GM12878 (cell line): Measurements from ENCODE around the gene LIPA.

Experiments
- BCLAF1 ChIP-seq: fragments of 450-650 bp; IDR thresholded peaks from 2 replicates; pipeline ENCODE4 v1.6.1; 2017; ENCODE audit warnings: antibody characterized with exemption, mild to moderate bottlenecking, moderate library complexity
- BMI1 ChIP-seq: fragments of 450-650 bp; IDR thresholded peaks from 2 replicates; pipeline ENCODE4 v1.6.1; 2016; ENCODE audit warnings: mild to moderate bottlenecking, moderate library complexity, borderline replicate concordance
- CEBPB ChIP-seq, 2 experiments: fragments of 150-350 bp in 1 of 2; IDR thresholded peaks; 2 replicates each; pipeline ENCODE4 v1.6.1; 2012 to 2014; ENCODE audit warnings: low read depth in 2 of 2, low read length in 2 of 2, borderline replicate concordance in 1 of 2, inconsistent platforms in 1 of 2
- CHD1 ChIP-seq: IDR thresholded peaks from 2 replicates; pipeline ENCODE4 v1.6.1; 2012; ENCODE audit warnings: low read depth, low read length, improper control_type of control experiment
- CTCF ChIP-seq, 3 experiments: IDR thresholded peaks in 2 of 3; conservative IDR thresholded peaks in 1 of 3; 2 replicates each; pipeline ENCODE4 v1.5.1; 2011; ENCODE audit warnings: low read depth in 3 of 3, low read length in 3 of 3, mild to moderate bottlenecking in 3 of 3, control low read depth in 2 of 3, moderate library complexity in 2 of 3, inconsistent platforms in 1 of 3, mixed read lengths in 1 of 3; ENCODE audit not compliant: control insufficient read depth in 2 of 3, insufficient read depth in 1 of 3; ENCODE audit errors: extremely low read depth in 1 of 3
- EGR1 ChIP-seq, 2 experiments: IDR thresholded peaks; 1 replicate in 1 of 2; 2 replicates in 1 of 2; pipeline ENCODE4 v1.6.1; 2011 to 2012; ENCODE audit warnings: low read depth in 2 of 2, low read length in 2 of 2, borderline replicate concordance in 1 of 2, mild to moderate bottlenecking in 1 of 2, moderate library complexity in 1 of 2
- IKZF1 ChIP-seq: fragments of 450-650 bp; conservative IDR thresholded peaks from 2 replicates; pipeline ENCODE4 v1.6.1; 2017; ENCODE audit warnings: antibody characterized with exemption, mild to moderate bottlenecking
- IRF3 ChIP-seq: fragments of 450-650 bp; IDR thresholded peaks from 2 replicates; pipeline ENCODE4 v1.6.1; 2014; ENCODE audit warnings: mild to moderate bottlenecking
- PAX5 ChIP-seq: IDR thresholded peaks from 2 replicates; pipeline ENCODE4 v1.6.1; 2011; ENCODE audit warnings: low read depth, low read length, borderline replicate concordance
- PML ChIP-seq: IDR thresholded peaks from 2 replicates; pipeline ENCODE4 v1.6.1; 2012; ENCODE audit warnings: low read length, inconsistent platforms
- POLR2AphosphoS5 ChIP-seq: IDR thresholded peaks from 2 replicates; pipeline ENCODE4 v1.6.1; 2011; ENCODE audit warnings: mild to moderate bottlenecking, low read length, inconsistent platforms
- ZNF217 ChIP-seq: fragments of 450-650 bp; IDR thresholded peaks from 2 replicates; pipeline ENCODE4 v1.6.1; 2017; ENCODE audit warnings: antibody characterized with exemption, mild to moderate bottlenecking
- ZZZ3 ChIP-seq: IDR thresholded peaks from 2 replicates; pipeline ENCODE4 v1.6.1; 2011; ENCODE audit warnings: low read depth; ENCODE audit not compliant: control insufficient read depth, insufficient read length

- TF ChIP-seq CEBPB (IDR thresholded peaks at IDR 0.05; ENCODE audit: borderline replicate concordance in 1 of 2, low read depth in 2 of 2, low read length in 2 of 2) = no peak
- no peak for TF ChIP-seq PML
- no peak for TF ChIP-seq POLR2AphosphoS5
- TF ChIP-seq CTCF (IDR thresholded peaks at IDR 0.05 in 2 of 3, conservative IDR thresholded peaks at IDR 0.05 in 1 of 3; ENCODE audit: control insufficient read depth in 2 of 3, extremely low read depth in 1 of 3, insufficient read depth in 1 of 3, low read depth in 3 of 3, low read length in 3 of 3) = no peak
- no peak for TF ChIP-seq EGR1 (IDR thresholded peaks at IDR 0.05; ENCODE audit: borderline replicate concordance in 1 of 2, low read depth in 2 of 2, low read length in 2 of 2)
- TF ChIP-seq PAX5 = no peak
- no peak for TF ChIP-seq IKZF1
- TF ChIP-seq BMI1 = no peak
- no peak for TF ChIP-seq IRF3
- no peak for TF ChIP-seq BCLAF1
- no peak for TF ChIP-seq CHD1
- TF ChIP-seq ZNF217 = no peak
- TF ChIP-seq ZZZ3 = no peak
These were observed 30.2 kb upstream of the LIPA start for GRCh38 chr10:89281606-89282395.
